ENCODE measurements around the gene ZBTB26.

DNA sequence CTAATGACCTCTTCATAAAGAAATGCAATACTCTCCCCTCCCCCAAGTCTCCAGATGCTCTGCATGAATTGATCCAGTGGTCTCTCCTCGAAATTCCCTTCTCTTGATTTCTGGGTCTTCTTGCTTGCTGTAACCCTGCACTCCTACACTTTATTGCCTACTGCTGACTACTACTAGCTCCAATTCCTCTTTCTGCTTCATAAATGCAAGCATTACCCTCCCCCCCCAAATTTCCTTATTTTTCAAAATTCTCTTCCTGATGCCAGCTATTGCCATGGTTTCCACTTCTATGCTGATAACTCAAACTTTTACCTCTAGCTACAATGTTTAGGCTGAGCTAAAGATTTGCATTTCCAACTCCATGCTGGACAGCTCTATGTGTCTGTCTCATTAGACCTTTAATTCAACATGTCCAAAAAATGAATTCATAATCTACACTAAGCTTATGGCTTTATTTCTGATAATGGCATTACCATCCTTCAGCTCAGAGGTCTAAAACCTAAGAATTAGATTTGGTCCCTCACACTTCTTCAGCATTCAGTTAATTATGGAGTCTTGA is 1.4 kb downstream of the ZBTB26 start:
- TF ChIP-seq POLR2A (IDR thresholded peaks at IDR 0.05; ENCODE audit: low read length) (no peak), GATA1 (IDR thresholded peaks at IDR 0.05; ENCODE audit: low read depth, low read length) (no peak)
